GM18858 (cell line): ENCODE measurements around the gene SLC6A18.

Source experiments
- ATAC-seq: cut with Tn5 transposase; IDR thresholded peaks from one replicate; pipeline ENCODE4 v1.9.1; 2021; ENCODE audit not compliant: unreplicated experiment

The SLC6A18 gene

GRCh38 chr5:1230551-1230950 lies 5.4 kb downstream of the SLC6A18 start:
- no peak for ATAC-seq

- ATAC-seq = no peak
These were observed 6.2 kb downstream of the SLC6A18 start for GRCh38 chr5:1231354-1231905.

GRCh38 chr5:1232780-1233179 lies 7.6 kb downstream of the SLC6A18 start:
- ATAC-seq = no peak

GRCh38 chr5:1235379-1235778 lies 10.2 kb downstream of the SLC6A18 start:
- no peak for ATAC-seq

- ATAC-seq = no peak
These were observed 10.7 kb downstream of the SLC6A18 start for GRCh38 chr5:1235838-1236237.

GRCh38 chr5:1239505-1240251 lies 14.5 kb downstream of the SLC6A18 start:
- no peak for ATAC-seq

GRCh38 chr5:1240496-1241260 lies 15.5 kb downstream of the SLC6A18 start:
- ATAC-seq = no peak

- ATAC-seq = no peak
These were observed 16.4 kb downstream of the SLC6A18 start for GRCh38 chr5:1241509-1242080.

- ATAC-seq = no peak
These were observed 17.7 kb downstream of the SLC6A18 start for GRCh38 chr5:1242733-1243486.

- ATAC-seq = no peak
These were observed 18.4 kb downstream of the SLC6A18 start for GRCh38 chr5:1243487-1244130.

- no peak for ATAC-seq
These were observed 19.1 kb downstream of the SLC6A18 start for GRCh38 chr5:1244255-1244654.

- ATAC-seq = no peak
These were observed 19.8 kb downstream of the SLC6A18 start for GRCh38 chr5:1244976-1245375.

GRCh38 chr5:1245905-1246576 lies 20.9 kb downstream of the SLC6A18 start:
- no peak for ATAC-seq

- no peak for ATAC-seq
These were observed 21.7 kb downstream of the SLC6A18 start for GRCh38 chr5:1246711-1247431.

- no peak for ATAC-seq
These were observed 22.6 kb downstream of the SLC6A18 start for GRCh38 chr5:1247811-1248210.

- no peak for ATAC-seq
These were observed 24.4 kb downstream of the SLC6A18 start for GRCh38 chr5:1249366-1250280.

- no peak for ATAC-seq
These were observed 26.7 kb downstream of the SLC6A18 start for GRCh38 chr5:1251678-1252580.
